HG03196 (cell line): ENCODE data around the gene FAM227B.
"Not testable (repeated sequence)": the region's sequence is repeated elsewhere in the genome, so short reads cannot be mapped to it uniquely, and the experiment has no call there.

Source experiments
- ATAC-seq: cut with Tn5 transposase; IDR thresholded peaks from one replicate; pipeline ENCODE4 v1.9.1; 2021; ENCODE audit not compliant: unreplicated experiment

Gene FAM227B

DNA sequence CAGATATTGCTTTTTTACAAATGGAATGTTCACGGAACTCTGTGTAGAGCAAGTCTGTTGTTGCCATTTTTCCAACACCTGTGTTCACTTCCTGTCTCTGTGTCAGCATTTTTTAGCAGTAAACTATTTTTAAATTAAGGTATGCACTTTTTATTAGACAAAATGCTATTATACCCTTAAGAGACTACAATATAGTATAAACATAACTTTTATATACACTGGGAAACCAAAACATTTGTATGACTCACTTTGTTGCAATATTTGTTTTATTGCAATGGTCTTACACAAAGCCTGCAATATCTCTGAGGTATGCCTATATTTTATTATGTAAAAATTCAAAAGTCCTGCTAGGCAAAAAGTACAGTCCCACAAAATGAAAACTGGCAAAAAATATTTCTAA lies 237.4 kb downstream of the FAM227B start:
- no peak for ATAC-seq

- no peak for ATAC-seq
These were observed 238.2 kb downstream of the FAM227B start for GRCh38 chr15:49382394-49382793.

DNA sequence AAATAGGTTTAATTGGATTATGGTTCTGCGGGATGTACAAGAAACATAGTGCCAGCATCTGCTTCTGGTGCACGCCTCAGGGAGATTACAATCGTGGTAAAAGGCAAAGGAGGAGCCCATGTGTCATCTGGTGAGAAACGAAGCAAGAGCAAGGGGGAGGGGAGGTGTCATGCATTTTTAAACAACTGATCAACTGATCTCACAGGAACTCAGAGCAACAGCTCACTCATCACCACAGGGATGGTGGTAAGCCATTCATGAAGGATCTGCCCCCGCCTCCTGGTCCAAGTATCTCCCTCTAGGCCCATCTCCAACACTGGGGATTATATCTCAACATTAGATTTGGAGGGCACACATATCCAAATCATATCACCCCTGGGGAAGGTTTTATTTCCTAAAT lies 239.7 kb downstream of the FAM227B start:
- ATAC-seq = no peak

DNA sequence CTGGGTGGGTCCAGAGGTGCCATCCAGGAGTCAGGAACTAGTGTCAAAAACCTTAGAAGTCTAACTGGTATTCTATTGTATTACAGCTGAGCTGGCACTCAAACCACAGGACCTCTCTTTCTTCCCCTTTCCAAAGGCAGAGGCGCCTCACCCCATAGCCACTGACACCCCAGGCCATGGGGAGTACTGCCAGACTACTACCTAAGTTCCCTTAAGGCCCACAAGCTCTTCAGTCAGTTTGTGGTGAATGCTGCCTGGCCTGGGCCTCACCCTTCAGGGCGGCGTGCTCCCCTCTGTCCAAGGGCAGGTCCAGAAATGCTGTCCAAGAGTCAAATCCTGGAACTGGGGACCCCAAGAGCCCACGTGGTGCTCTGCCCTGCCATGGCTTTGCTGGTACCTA lies 240.6 kb downstream of the FAM227B start:
- no peak for ATAC-seq

DNA sequence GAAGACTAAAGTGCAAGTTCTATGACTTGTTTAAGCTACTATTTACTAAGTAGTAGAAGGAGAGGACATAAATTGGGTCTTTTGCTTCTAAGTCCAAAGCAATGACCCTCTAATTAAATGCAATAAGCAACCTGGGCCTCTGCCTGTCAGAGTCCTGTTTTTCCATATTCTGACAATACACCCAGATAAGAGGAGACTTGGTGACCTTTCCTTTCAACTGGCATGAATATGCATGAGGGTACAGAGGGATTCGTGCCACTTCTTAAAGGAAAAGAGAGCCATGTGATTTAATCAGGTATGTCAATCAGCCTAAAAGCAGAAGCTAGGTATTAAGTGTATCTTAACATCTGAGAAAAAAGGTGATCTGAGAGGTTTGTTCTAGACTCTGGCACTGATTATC lies 248.3 kb downstream of the FAM227B start:
- no peak for ATAC-seq

GRCh38 chr15:49370782-49371181 lies 249.8 kb downstream of the FAM227B start:
- ATAC-seq = no peak

DNA sequence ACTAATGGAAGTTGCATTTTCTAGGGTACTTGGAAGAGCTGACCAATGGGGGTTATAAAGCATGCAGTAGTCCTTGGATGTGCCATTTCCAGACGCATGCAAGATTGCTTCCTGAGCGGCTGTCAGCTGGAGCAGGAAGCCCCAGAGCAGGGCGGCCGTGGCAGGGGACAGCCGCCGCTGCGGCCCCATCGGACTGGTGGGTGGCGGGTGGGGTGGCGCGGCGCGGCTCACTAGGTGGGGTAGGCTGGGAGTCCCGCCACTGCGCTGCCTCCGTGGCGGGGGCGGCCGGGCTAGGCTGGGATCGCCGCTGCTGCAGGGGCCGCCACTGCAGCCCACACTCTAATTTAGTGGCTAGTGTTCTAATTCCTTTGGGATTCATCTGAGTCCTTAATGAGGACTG lies 254.1 kb downstream of the FAM227B start:
- no peak for ATAC-seq

- no peak for ATAC-seq
These were observed 259.2 kb downstream of the FAM227B start for GRCh38 chr15:49361370-49361769.

DNA sequence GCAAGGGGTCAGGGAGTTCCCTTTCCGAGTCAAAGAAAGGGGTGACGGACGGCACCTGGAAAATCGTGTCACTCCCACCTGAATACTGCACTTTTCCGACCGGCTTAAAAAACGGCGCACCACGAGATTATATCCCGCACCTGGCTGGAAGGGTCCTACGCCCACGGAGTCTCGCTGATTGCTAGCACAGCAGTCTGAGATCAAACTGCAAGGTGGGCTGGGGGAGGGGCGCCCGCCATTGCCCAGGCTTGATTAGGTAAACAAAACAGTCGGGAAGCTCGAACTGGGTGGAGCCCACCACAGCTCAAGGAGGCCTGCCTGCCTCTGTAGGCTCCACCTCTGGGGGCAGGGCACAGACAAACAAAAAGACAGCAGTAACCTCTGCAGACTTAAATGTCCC lies 266.2 kb downstream of the FAM227B start:
- not testable (repeated sequence) for ATAC-seq

GRCh38 chr15:49343546-49343945 lies 277.1 kb downstream of the FAM227B start:
- ATAC-seq = no peak

DNA sequence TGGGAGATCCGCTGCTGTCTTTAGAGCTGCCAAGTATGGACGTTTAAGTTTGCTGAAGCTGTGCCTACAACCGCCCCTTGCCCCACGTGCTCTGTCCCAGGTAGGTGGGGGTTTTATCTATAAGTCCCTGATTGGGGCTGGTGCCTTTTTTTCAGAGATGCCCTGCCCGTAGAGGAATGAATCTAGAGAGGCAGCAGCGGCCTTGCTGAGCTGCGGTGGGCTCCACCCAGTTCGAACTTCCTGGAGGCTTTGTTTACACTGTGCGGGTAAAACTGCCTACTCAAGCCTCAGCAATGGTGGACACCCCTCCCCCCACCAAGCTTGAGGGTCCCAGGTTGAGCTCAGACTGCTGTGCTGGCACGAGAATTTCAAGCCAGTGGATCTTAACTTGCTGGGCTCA lies 281.0 kb downstream of the FAM227B start:
- ATAC-seq = no peak

- no peak for ATAC-seq
These were observed 288.7 kb downstream of the FAM227B start for GRCh38 chr15:49331951-49332350.

- no peak for ATAC-seq
These were observed 289.2 kb downstream of the FAM227B start for GRCh38 chr15:49331442-49331841.

DNA sequence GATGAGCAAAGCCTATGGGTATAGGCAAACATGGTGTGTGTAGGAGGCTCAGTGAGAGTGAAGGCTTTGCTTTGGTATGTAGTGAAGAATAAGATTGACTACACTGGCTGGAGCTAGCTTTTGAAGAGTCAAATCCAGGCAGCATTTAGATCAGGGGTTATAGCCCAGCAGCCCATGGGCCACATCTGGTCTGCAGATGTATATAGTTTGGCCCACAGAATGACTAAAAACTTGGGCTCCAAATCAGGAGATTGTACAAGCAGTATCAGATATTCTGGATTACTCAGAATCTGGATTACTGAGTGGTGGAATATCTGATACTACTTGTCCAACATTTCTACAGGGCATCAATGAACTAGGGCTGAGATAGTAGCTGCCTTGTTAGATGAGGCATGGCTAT lies 290.5 kb downstream of the FAM227B start:
- ATAC-seq = no peak

DNA sequence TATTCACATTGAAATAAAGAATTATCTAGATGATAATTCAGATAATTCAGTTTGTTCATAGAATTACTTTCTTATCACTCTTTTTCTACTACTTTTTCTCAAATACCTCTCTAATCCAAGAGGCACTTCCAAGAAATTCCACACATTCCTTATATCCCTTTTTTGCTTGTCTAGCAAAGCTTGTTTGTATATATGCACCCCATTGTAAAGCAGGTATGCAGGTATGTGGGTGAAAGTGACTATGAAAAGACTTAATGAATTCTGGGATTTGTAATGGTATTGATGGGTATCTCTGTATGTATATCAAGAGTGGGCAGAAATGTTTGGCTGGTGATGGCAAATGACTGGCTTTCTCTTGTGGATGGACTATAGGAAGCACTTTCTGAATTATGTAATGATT lies 291.7 kb downstream of the FAM227B start:
- ATAC-seq = no peak

- no peak for ATAC-seq
These were observed 292.7 kb downstream of the FAM227B start for GRCh38 chr15:49327927-49328326.

GRCh38 chr15:49323207-49323606 lies 297.4 kb downstream of the FAM227B start:
- no peak for ATAC-seq

DNA sequence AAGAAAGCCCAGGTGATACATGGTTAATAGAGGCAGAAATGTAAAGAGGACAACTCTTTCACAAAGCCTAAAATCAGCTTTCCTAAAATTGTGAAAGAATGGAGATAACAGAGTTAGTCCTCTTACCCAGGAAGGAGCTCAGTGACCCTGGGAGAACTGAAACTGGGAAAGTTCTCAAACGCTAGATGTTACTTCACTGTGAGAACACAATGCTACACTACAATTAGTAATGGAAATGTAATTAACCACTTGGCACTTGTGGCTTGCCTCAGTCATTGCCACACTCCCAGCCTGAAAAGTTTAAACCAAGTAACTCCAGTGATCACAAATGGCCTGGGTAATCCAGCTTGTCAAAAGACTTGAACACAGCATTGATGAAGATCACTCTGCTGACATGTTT lies 300.3 kb downstream of the FAM227B start:
- ATAC-seq = no peak

DNA sequence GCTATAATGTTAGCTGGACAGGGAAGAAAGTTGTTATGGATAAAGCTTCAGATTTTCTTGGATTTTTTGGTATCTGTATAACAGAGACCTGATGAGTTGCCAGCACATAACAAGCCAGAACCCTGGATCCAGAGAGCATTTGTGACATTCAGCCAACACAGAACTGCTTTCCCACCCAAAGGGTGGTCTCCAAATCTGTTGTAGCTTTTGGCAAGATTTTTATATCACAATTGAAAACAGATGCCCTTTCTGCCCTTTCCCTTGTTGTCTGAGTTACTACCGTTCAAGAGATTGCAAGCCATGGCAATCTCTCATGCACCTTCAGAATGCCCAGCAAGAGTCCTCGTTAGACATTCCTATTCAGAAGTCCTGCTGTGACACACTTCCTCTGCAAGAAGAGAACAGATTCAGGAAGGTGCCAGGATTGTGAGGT lies 305.2 kb downstream of the FAM227B start:
- no peak for ATAC-seq

- ATAC-seq = no peak
These were observed 305.9 kb downstream of the FAM227B start for GRCh38 chr15:49314716-49315115.

DNA sequence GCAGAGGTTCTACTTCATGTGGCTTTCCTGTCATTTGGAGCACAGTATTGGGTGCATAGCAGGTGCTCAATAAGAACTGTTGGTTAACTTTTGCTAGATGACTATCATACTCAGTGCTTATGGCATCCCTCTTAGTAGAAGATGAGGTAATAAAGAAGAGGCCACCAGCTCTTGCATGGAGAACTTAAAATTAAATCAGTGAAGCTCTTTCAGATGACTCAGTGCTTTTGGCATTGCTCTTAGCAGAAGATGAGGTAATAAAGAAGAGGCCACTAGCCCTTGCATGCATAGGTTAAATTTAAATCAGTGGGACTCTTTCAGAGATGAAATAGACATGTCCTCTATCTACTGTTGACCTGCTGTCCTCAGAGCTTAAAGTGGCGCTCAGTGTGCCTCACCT lies 307.0 kb downstream of the FAM227B start:
- ATAC-seq = no peak

DNA sequence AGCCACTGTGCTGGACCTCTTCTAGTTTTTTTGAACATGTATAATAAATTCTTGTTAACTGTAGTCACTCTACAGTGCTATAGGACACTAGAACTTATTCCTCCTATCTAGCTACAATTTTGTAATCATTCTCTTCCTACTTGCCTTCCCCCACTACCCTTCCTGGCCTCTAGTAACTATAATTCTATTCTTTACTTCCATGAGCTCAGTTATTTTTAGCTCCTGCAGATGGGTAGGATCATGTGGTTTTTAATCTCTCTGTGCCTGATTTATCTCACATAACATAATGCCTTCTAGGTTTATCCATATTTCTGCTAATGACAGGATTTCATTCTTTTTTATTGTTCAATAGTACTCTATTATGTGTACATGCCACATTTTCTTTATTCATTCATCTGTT lies 310.7 kb downstream of the FAM227B start:
- no peak for ATAC-seq

GRCh38 chr15:49308686-49309085 lies 311.9 kb downstream of the FAM227B start:
- ATAC-seq = no peak

DNA sequence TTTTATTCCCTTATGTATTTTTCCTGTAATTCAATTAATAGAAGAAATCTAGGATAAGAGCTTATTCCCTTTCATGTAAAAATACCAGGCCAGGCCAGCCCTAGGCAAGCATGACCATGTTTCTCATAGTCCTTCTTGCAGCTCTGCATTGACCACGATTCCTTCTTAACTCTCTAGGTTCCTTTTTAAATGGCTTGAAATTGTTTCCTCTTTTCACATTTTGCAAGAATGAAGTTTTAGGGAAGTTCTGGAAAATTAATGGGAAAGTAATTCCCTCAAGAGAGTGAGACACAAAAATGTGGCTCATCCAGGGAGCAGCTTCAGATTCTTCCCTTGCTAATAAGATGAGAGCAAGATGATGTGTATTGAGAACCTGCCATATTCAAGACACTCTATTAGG lies 314.1 kb downstream of the FAM227B start:
- ATAC-seq = no peak
